ENCODE data around the gene AHRR. TPM values are rescaled to one million over a fixed set of nuclear protein-coding genes. Genes with fewer than 3 reads are reported as not detected.

AHRR gene
- total and polyA plus RNA-seq, 2 of the 4 experiments (the other 2 are of a cell fraction), result 15.6 to 37.1 TPM

- TF ChIP-seq MAZ (IDR thresholded peaks at IDR 0.05; ENCODE audit: borderline replicate concordance, low read depth, low read length), result no peak
- no peak for TF ChIP-seq BHLHE40 (IDR thresholded peaks at IDR 0.05; ENCODE audit: low read depth, low read length)
Measured at GRCh38 chr5:440401-441201, 119.1 kb downstream of the AHRR start (continued).

DNA sequence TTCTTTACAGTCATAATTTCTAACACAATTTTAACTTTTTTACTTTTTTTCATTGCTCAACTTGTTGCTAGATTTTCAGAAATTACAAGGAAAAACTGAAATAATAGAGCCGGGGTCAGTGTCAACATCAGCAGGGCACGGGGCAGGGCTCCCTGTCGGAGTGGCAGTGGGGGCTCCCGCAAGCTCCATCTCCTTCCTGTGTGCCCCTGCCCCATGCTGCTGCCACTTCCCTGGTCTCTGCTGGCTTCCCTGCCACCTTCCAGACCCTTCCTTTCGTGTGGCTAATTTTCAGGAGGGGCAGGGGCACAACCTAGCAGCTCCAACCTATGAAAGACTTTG, 120.5 kb downstream of the AHRR start:
- BruUV-seq (replicated peaks), result no TSS peak
- no peak for DNase-seq
- Histone ChIP-seq H4K20me1 (ENCODE audit: insufficient read depth, low read length) (0 out of 2 replicates have a peak, but pooled peaks cover 8% of the 10 kb centered on the region), H3K9ac (ENCODE audit: low read depth, low read length) (peak overlapping the region; percentile 94), H3K36me3 (ENCODE audit: control insufficient read depth, insufficient read depth, low read length) (peaks cover 11% of the 10 kb centered on the region), H2AK9ac (replicated peaks; ENCODE audit: low read depth, low read length, poor library complexity) (peak overlapping the region; percentile 99), H3K79me1 (ENCODE audit: low read depth in 1 of 2, low read length in 2 of 2) (peaks cover 24 to 65% of the 10 kb centered on the region in 2 experiments), H2AK5ac (ENCODE audit: low read depth, low read length) (peak overlapping the region; percentile 92; the same call in 1 of the 2 replicates), H3K56ac (ENCODE audit: extremely low read depth, insufficient read depth, low read length) (no peak overlapping the region), H3K14ac (replicated peaks; ENCODE audit: low read depth, low read length) (peak overlapping the region; percentile 76), H3K9me3 (ENCODE audit: control insufficient read depth, insufficient read depth, low read length) (no peaks in the 10 kb centered on the region), H2BK15ac (ENCODE audit: low read depth, low read length) (no peak overlapping the region), H3K23ac (ENCODE audit: low read depth, low read length) (peak overlapping the region; percentile 95; the same call in 1 of the 2 replicates), H3K27ac (ENCODE audit: insufficient read depth, low read length) (peak overlapping the region; percentile 82), H2BK5ac (ENCODE audit: low read depth, low read length, poor library complexity, severe bottlenecking) (peak overlapping the region; percentile 77), H2BK120ac (ENCODE audit: low read depth, low read length) (peak overlapping the region; percentile 25; the same call in 1 of the 2 replicates), H4K8ac (ENCODE audit: low read depth in 2 of 2, low read length in 2 of 2) (peak overlapping the region; percentile 96 to 100), H3K9me1 (ENCODE audit: insufficient read depth, low read length) (peaks cover 4% of the 10 kb centered on the region; the same call in 1 of the 2 replicates), H3K27me3 (ENCODE audit: control insufficient read depth, insufficient read depth, low read length) (no peaks in the 10 kb centered on the region), H4K5ac (ENCODE audit: low read depth, low read length) (peak overlapping the region; percentile 59), H3K4ac (ENCODE audit: low read depth, low read length) (peak overlapping the region; percentile 99), H3K4me1 (ENCODE audit: control insufficient read depth, insufficient read depth, low read length) (peaks cover 12% of the 10 kb centered on the region), H4K91ac (ENCODE audit: insufficient read depth, low read depth, low read length) (peak overlapping the region; percentile 98), H3K4me3 (ENCODE audit: insufficient read depth, low read depth, low read length) (peak overlapping the region; percentile 82), H3K18ac (ENCODE audit: low read depth, low read length) (no peak overlapping the region), H3K4me2 (ENCODE audit: low read depth, low read length) (peak overlapping the region; percentile 89), H2BK20ac (ENCODE audit: low read depth, low read length) (no peak overlapping the region), H2AFZ (replicated peaks; ENCODE audit: low read length, poor library complexity) (peak overlapping the region; percentile 96)
- ChIA-PET POLR2A (ENCODE audit: unreplicated experiment) (no interaction called here), CTCF (no interaction called here)
- no peak for ATAC-seq (ENCODE audit: low read depth)
- in situ Hi-C loops (cut with MboI; ENCODE audit: low sequenced_read_pairs), result no loop called here
- TF ChIP-seq BHLHE40 (IDR thresholded peaks at IDR 0.05; ENCODE audit: low read depth, low read length) (no peak), CTCF (conservative IDR thresholded peaks at IDR 0.05; ENCODE audit: low read depth, low read length) (no peak), NFE2L2 (IDR thresholded peaks at IDR 0.05; ENCODE audit: low read depth, low read length) (no peak), CHD1 (IDR thresholded peaks at IDR 0.05; ENCODE audit: low read depth, low read length) (no peak), CEBPB (IDR thresholded peaks at IDR 0.05; ENCODE audit: low read depth, low read length) (no peak), MAZ (IDR thresholded peaks at IDR 0.05; ENCODE audit: borderline replicate concordance, low read depth, low read length) (no peak), FOS (IDR thresholded peaks at IDR 0.05; ENCODE audit: low read depth, low read length) (no peak), POLR2A (IDR thresholded peaks at IDR 0.05; ENCODE audit: low read depth, low read length) (no peak), SMC3 (IDR thresholded peaks at IDR 0.05; ENCODE audit: low read depth, low read length) (no peak), RFX5 (IDR thresholded peaks at IDR 0.05; ENCODE audit: low read depth, low read length) (no peak)
- TF ChIP-seq, protein P1, sequence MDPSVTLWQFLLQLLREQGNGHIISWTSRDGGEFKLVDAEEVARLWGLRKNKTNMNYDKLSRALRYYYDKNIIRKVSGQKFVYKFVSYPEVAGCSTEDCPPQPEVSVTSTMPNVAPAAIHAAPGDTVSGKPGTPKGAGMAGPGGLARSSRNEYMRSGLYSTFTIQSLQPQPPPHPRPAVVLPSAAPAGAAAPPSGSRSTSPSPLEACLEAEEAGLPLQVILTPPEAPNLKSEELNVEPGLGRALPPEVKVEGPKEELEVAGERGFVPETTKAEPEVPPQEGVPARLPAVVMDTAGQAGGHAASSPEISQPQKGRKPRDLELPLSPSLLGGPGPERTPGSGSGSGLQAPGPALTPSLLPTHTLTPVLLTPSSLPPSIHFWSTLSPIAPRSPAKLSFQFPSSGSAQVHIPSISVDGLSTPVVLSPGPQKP (IDR thresholded peaks at IDR 0.05; ENCODE audit: borderline replicate concordance, low read depth, low read length), result no peak
- dilution Hi-C loops (cut with HindIII; ENCODE audit: low sequenced_read_pairs, unreplicated experiment), result no loop called here
- WGBS, 2 experiments (ENCODE audit: extremely low coverage in 2 of 2, insufficient read length in 1 of 2), result 80% methylated on average over 2 of the region's 5 CpGs; no CpG with 5 or more reads in 1 of the 2 experiments
- intact Hi-C loops (cut with micrococcal nuclease), result loop anchor here (2.0 to 5.0 kb wide), 2 partner anchors 35 to 119 kb away; no protein-coding TSS in a partner anchor
